SKM-1 treated with dmso at 0.1 percent for 144 hours (cell line): ENCODE results near the gene GLO1.
"Not testable (repeated sequence)": the region's sequence is repeated elsewhere in the genome, so short reads cannot be mapped to it uniquely, and the experiment has no call there.

Experiments
- DNase-seq: peaks from one replicate; lab custom pipeline; 2025; ENCODE audit not compliant: unreplicated experiment; lab: John Stamatoyannopoulos, UW

GLO1 gene

DNA sequence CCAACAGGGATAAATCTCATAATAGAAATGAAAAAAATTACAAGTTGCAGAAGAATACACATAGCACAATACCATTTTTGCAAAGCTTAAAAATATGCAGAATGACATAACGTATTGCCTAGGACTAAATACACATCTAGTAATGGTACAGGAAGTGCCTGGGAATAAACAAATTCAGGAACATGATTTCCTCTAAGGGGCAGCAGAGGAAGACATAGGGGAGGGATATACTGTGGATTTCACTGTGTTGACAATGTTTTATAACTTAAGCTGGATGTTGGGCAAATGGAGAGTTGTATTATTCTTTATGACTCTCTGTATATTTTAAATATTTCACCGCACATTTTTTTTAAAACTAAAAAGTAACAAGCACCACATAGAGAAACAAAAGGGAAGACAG, 5.6 kb upstream of the GLO1 start:
- no peak for DNase-seq

DNA sequence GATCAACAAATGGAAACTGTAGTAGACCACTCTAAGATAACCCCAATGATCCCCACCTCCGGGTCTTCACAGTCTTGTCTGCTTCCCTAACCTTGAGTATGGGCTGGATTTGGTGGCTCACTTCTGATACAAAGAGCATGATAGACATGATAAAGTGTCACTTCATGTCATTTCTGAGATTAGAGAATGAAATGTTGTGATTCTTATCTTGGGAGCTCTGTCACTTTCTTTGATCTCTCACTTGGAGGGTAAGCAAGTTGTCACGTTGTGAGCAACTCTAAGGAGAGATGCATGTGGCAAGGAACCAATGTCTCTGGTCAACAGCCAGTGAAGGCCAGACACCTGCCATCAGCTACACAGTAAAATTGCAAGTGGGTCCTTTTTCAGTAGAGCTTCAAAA, 3.0 kb upstream of the GLO1 start:
- no peak for DNase-seq

DNA sequence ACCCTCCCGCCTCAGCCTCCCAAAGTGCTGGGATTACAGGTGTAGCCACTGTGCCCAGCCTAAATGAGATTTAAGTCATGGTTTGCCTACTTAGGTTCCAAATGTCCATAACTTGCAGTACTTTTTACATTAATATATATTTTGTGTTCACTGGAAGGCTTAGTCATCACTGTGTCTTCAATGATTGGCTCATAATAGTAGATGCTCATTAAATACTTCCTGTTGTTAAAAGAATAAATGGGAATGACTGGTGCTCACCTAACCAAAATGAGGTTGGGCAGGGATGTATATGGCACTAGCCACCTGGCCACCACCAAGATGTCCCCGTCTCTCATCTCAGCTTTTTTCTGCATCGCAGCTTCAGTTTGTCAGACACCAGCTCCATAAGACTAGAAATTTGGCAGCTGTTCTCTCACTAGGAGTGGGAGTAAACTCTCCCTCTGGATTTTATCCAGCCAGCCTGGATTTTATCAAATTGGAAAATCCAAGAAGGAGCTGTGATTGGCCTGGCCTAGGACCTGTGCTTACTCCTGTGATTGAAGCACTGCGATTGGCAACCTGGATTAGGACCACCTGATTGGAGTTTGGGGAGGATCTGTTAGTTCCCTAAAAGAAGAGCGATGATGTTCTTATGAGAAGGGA, 1.1 kb upstream of the GLO1 start:
- DNase-seq: no peak

DNA sequence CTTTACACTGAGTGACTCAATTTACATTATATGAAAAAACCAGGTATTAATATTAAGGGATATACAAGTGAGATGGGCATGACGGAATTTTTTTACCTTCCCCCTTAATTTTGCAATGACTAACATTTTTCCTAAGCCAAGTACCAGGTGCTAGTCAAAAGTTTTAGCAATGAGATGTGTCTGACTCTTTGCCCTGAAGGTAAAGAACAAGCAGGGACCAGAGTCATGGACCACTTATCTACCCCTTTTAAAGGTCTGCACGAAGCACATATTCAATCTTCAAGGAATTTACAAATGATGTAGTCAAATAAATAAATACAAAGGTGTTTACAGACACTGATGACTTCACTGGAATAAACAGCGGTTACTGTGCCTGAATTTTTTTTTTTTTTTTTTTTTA, 1.4 kb downstream of the GLO1 start:
- no peak for DNase-seq

DNA sequence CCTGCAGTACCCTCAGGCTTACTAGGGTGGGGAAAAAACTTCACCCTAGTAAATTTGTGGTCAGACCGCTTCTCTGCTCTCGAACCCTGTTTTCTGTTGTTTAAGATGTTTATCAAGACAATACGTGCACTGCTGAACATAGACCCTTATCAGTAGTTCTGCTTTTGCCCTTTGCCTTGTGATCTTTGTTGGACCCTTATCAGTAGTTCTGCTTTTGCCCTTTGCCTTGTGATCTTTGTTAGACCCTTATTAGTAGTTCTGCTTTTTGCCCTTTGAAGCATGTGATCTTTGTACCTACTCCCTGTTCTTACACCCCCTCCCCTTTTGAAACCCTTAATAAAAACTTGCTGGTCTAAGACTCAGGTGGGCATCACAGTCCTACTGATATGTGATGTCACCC, 3.2 kb downstream of the GLO1 start:
- not testable (repeated sequence) for DNase-seq

DNA sequence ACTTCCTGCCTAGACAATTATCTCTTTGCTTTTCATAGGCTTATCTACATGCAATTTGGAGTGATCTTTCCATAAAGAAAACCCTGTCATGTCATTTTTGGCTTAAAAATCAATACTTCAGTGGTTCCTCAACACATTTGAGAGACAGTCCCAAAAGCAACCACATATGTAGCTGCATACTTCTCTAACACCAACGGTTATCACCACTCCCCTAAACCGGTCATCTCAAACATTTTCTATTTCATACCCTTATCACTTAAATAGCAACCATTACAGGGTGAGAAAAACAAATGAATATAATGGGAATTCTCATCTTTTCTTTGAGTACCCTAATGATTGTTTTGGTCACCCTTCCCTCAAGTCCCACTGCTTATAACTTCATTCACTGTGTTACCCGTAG, 5.1 kb downstream of the GLO1 start:
- DNase-seq: no peak

DNA sequence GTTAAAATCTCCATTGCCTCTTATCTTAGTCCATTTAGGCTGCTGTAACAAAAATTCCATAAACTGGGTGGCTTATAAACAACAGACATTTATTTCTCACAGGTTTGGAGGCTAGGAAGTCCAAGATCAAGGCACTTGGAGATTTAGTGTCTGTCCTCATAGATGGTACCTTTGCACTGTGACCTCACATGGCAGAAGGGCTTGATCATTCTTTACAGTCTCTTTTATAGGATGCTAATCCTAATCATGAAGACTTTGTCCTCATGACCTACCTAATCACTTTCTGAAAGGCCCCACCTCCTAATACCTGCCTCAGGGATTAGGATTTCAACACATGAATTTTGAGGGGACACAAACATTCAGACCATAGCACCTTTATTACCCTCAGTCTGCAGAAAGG, 6.6 kb downstream of the GLO1 start:
- no peak for DNase-seq

DNA sequence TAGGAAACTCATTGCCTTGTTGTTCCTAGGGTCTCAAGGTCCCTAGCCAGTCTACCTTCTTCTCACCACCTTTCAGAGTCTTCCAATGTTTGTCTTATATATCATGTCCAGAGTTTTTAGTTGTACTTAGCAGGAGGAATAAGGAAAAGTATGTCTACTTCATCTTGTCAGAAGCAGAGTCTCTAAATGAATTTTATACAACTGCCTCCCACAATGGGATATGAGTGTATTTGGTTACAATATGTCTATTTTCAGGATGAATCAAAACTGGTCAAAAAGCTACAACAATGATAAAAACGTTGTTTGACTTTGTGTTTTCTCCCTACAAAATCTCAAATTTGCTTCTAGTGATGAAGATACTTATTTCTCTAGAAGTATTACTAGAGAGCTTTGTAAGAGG, 7.0 kb downstream of the GLO1 start:
- no peak for DNase-seq

DNA sequence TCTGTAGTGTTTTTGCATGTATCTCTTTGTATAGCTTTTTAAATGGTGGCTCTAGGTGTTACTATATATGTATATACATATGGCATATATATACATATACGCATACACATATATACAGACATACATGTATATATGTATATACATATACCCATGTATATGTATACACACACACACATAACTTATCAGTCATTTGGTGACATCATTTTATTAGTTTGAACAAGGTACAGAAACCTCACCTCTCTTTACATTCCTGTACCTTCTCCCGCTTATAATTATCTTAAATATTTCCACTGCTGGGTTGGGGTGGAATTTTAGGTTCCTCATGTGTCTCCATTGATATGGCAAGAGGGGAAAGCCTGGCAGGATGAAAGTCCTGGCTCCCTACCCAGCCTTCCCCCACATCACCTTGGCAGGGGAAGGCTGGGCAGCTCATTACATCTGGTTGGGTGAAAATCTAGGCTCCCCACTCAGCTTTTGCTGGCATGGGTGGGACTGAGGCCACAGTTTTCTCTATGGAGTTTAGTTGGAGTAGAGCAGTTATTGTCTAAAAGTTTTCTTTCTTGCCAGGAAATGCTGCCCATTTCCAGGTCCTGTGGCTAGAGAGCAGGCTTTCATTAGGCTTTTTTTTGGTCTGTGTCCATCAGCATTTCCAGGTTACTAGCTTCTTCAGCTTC, 7.6 kb downstream of the GLO1 start:
- no peak for DNase-seq

DNA sequence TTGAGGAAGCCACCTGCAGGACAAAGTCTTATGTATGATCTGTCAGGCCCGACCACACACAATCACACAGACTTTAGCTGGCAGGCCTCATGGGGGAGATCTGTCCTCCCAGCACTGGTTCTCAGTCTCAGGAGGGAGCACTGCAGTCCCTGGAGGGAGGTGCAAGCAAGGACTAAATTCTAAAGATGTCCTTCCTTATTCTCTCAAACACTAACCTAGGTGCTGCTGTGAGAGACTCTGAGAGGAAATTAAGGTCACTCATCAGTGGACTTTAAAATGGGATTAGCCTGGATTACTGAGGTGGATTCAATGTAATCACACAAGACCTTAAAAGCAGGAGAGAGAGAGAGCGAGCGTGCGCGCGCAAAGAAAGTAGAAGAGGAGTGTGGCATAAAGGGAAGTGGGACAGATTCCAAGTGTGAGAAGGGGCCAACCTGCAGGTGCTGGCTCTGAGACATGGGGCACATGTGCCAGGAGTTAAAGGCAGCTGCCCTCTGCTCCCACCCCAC, 14.3 kb downstream of the GLO1 start:
- DNase-seq: no peak

DNA sequence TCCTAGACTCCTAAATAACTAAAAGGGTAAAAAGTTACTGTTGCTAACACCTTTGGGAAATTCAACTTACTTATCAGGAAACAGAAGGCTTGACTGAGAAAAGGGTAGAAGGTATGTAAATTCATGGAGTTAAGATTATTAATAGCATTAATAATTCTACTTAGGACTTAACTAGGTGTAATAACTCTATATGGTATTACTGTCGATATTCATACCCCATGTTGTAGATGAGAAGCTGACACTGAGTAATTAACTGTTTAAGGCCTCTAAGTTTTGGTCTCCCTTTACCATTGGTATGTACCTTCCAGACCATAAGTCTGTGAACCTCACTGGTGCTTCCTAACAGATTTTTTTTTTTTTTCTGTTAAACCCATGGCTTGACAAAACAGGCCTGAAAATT, 15.4 kb downstream of the GLO1 start:
- DNase-seq: no peak

DNA sequence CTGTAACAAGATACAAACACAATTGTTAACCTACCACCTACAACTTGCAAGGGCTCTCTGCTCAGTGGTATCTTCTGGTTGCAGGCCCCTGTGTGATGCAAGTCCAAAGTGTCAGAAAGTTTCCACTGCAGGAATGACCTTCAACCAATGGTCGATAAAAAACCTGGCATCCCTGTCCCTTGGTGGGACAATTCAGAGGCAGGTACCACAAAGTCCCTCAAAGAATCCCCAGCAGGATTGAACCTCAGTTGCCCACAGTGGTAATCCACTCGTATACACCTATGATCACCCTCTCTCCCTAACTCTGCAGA, 15.9 kb downstream of the GLO1 start:
- DNase-seq: no peak

DNA sequence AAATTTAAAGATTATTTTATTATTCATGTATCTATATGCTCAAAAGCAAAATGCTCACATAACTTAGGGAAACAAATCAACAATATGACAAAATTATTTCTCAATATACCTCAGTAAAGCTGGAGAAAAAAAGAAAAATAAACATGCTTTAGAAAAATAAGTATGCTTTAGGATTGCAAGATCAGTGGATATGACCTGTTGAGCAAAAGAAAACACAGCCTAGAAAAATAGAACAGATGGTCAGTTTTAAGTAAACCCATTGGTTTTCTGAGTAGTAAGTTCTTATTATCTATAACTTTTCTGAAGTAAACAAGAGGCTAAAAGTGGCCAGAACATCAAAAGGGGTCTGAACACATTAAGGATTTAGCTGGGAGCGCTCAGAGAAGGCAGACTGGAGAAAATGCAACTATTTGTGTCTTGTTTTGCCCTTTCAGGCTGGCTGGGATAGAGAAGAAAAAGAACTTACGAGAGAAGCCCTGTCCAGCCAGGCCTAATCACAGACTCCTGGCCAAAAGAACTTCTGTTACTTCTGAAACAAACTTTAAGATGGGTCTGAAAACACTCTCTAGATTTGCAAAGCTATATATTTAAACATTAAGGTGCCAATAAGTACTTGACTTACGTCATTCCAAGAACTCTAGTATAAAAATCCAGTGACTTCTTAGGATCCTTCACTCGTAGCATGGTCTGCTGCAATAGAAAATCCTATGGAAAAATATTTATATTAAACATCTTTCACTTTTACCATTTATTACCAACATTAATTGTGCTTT, 16.5 kb downstream of the GLO1 start:
- no peak for DNase-seq

DNA sequence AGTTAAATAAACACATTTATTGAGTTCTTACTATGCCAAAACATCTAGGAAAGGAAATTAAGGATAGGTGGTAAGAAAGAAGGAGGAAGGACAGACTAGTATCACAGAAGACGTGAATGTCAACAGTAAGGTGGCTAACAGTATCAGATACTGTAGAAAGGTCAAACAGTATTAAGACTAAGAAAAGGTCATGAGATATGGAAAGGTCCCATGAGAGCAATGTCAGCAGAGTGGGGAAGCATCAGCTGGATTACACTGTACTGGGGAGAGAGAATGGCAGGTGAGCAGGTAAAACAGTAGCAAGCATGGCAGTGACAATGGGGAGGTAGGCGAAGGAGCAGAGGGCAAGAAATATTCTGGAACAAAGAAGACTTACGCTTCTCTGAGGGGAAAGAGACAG, 18.0 kb downstream of the GLO1 start:
- DNase-seq: no peak

DNA sequence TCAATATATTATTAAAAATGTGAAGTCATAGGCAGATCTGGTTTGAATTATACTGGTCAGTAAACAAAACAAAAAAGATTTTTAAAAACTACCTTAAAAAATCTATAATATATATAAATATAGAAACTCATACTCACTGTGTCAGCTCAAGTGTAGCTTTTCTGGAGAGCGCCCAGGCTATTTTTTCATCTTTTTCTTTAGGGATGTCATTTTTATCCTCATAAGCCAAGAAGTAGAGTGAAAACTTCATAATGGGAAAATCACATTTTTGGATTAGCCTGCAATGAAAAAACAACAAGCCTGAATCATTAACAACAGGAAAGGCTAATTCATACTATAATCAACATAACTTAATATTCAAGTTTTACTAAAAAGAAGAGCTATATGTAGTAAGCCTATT, 18.7 kb downstream of the GLO1 start:
- no peak for DNase-seq

DNA sequence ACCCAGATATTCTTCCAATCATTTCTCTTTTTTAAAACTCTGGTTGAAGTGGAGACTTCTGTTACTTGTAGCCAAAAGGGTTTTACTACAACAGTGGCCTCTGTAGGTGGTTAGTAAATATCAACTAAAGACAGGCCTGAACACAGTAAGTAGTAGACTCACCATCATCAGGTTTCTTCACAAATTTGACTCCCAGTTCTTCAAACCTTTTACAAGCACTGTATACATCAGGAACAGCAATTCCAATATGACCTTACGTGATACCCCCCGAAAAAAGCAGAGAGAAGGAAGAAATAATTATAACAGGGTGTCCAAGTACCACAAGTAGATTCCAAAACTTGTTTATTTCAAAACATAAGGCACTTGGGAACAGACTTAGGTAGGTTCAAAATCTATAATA, 21.1 kb downstream of the GLO1 start:
- DNase-seq: no peak

DNA sequence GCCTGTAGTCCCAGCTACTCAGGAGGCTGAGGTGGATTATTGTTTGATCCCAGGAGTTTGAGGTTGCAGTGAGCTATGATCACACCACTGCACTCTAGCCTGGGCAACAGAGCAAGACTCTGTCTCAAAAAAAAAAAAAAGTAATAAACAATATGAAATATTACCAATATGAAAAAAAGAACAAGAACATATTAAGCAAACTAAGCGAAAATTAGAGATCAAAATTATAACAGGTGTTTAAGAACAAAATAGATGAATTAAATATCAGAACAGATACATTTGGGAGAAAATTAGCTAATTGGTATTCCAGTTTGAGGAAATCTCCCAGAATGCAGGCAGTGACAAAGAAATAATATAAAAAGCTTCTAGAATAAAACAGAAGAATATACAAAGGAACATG, 23.3 kb downstream of the GLO1 start:
- no peak for DNase-seq

DNA sequence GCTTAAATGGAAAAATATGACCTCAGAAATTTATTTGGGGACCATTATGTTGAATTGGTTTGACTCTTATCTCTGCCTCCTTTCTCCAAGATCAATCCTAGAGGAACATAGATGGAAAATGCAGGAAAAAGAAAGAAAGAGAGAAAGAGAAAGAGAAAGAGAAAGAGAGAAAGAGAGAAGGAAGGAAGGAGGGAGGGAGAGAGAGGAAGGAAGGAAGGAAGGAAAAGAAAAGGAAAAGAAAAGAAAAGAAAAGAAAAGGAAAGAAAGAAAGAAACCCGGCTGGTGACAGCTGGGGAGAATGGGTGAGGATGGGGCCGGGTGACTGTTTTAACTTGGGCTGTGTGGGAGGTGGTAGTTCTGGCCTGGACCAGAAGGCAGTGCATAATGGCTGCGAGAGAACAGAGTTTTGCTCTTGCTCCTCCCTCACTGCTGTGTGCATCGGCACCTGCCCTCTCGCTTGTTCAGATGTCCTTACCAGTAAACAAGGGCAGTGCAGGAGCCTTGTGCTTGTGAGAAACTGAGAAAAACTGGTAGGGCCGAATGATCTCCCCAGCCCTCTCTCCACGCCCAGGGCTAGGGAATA, 24.7 kb downstream of the GLO1 start:
- no peak for DNase-seq

DNA sequence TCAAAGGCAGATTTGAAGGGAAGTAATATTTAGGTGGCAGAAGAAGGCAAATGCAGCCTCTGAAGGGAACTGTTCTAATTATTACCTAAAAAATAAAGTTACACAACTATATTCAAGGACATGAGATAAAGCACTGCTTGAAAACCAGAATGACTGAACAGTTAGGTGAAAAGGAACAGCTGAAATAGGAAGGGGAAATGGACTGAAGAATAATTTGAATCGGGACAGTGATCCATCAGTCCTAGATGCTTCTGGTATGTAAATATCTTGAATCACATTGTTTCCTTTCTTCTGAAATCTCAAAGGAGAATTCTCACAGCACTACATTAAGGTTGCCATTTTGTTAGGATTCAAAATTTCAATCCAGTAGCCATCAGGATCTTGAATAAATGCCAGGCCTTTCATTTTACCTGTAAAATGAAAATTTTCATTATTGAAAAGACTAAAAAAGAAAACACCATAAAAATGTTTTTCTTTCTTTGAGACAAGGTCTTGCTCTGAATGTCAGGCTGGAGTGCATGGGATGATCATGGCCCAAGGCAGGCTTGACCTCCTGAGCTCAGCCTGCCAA, 25.9 kb downstream of the GLO1 start:
- DNase-seq: no peak

DNA sequence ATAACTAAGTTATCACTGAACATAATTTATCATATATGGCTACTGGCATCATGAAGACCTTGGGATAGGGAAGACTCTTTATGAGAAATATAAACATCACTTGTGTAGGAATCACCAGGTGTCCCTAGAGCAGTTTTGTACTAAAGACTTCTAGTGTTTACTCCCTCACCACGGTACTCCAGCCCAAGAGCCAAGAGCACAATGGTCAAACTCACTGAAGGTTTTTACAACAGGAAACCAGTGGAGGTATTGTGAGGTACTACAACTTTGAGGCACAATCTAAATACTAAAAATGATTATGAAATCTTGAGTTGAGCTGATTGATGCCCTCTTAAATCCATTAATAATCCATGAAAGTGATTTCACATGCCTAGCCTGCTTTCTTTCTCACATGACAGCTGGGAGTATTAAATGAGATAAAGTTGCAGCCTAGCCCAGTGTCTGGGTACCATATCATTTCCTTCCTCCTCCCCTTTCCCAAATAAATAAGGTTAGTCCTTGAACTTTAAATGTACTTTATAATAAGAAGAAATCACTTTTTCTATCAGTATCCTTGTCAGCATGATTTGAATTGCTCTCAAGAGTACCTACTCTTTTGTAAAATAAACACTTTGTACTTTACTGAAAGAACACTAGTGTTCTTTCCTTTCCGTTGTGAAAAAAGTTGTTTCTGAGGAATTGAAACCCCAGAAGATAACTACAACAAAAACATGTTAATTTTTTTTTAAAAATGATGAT, 26.5 kb downstream of the GLO1 start:
- DNase-seq: no peak
